OCI-LY7 (cell line): ENCODE measurements around the gene CEP131.

ENCODE experiments used
- EZH2phosphoT487 ChIP-seq: fragments of 200-600 bp; sonication (generic); IDR thresholded peaks from 2 replicates; pipeline ENCODE4 v1.6.1; 2018; ENCODE audit warnings: low read depth, borderline replicate concordance, mild to moderate bottlenecking, mixed run types, antibody characterized with exemption, low read length, moderate library complexity, mixed read lengths
- TF ChIP-seq, protein P1 (sequence below): fragments of 200-600 bp; sonication (generic); conservative IDR thresholded peaks from 2 replicates; pipeline ENCODE4 v1.5.1; 2014; ENCODE audit warnings: mild to moderate bottlenecking, antibody characterized with exemption, low read length, moderate library complexity, mixed read lengths

DNA sequence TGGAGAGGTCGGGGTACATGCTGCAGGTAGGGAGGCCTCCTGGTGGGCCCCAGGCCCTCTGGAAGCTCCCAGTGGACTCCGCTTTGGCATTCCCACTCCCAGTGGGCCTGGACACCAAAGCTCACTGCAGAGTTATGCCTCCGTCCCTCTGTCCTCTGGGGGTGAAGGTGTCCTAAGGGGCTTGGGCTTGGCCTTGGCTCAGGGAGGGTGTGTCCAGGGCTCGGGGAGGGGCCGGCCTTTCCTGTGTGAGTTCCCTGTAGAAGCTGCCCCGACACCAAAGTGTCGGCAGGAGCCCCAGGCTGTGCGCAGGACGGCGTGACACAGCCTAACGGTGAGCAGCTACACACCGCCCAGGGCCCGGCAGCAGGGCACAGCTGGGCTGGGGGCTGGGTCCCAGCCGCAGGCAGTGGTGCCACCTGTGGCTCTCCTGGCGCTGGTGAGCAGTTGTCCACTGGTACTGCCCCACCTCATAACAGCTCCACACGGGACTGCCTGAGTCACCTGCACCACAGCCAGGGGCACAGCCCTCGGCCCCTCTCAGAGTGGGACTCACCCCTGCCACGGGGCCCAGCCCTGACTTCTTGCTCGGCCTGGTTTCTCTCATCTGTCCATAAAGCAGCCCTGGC is 10.0 kb upstream of the CEP131 start:
- TF ChIP-seq, protein P1, sequence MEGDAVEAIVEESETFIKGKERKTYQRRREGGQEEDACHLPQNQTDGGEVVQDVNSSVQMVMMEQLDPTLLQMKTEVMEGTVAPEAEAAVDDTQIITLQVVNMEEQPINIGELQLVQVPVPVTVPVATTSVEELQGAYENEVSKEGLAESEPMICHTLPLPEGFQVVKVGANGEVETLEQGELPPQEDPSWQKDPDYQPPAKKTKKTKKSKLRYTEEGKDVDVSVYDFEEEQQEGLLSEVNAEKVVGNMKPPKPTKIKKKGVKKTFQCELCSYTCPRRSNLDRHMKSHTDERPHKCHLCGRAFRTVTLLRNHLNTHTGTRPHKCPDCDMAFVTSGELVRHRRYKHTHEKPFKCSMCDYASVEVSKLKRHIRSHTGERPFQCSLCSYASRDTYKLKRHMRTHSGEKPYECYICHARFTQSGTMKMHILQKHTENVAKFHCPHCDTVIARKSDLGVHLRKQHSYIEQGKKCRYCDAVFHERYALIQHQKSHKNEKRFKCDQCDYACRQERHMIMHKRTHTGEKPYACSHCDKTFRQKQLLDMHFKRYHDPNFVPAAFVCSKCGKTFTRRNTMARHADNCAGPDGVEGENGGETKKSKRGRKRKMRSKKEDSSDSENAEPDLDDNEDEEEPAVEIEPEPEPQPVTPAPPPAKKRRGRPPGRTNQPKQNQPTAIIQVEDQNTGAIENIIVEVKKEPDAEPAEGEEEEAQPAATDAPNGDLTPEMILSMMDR: no peak
- no peak for TF ChIP-seq EZH2phosphoT487
